GM23338 (cell line): ENCODE measurements around the gene XXYLT1. TPM values are rescaled to one million over a fixed set of nuclear protein-coding genes. Genes with fewer than 3 reads are reported as not detected.

Source experiments
- ATAC-seq: fragments of 200-7000 bp; cut with Tn5 transposase; 3 replicates; pipeline ENCODE4 v1.9.1; 2020
- DNase-seq: peaks from one replicate; pipeline ENCODE4 v3.0.0-alpha.2; 2015; ENCODE audit warnings: low spot score
- H2AFZ ChIP-seq: fragments of 200-600 bp; sonication (generic); 2 replicates; pipeline ENCODE4 v1.8.0; 2016; ENCODE audit warnings: antibody characterized with exemption, mild to moderate bottlenecking, moderate library complexity
- H3F3A ChIP-seq: fragments of 200-600 bp; sonication (generic); replicated peaks from 2 replicates; pipeline ENCODE4 v1.8.0; 2017; ENCODE audit warnings: antibody characterized with exemption, mixed run types, low read depth
- H3K27ac ChIP-seq: fragments of 200-600 bp; sonication (generic); 2 replicates; pipeline ENCODE4 v1.6.1; 2016; ENCODE audit warnings: low read depth
- H3K27me3 ChIP-seq: fragments of 200-600 bp; sonication (generic); 2 replicates; pipeline ENCODE4 v1.8.0; 2016; ENCODE audit warnings: mild to moderate bottlenecking, mixed run types, moderate library complexity; ENCODE audit not compliant: insufficient read depth
- H3K36me3 ChIP-seq: fragments of 200-600 bp; sonication (generic); 2 replicates; pipeline ENCODE4 v1.8.0; 2016; ENCODE audit warnings: mild to moderate bottlenecking; ENCODE audit not compliant: insufficient read depth
- H3K4me1 ChIP-seq: fragments of 200-600 bp; sonication (generic); 2 replicates; pipeline ENCODE4 v1.8.0; 2016; ENCODE audit warnings: mild to moderate bottlenecking, moderate library complexity; ENCODE audit not compliant: insufficient read depth
- H3K4me2 ChIP-seq: fragments of 200-600 bp; sonication (generic); 2 replicates; pipeline ENCODE4 v1.7.1; 2017; ENCODE audit warnings: mixed run types
- H3K4me3 ChIP-seq: fragments of 200-600 bp; sonication (generic); 2 replicates; pipeline ENCODE4 v1.6.1; 2016; ENCODE audit warnings: mixed run types
- H3K79me2 ChIP-seq: fragments of 200-600 bp; sonication (generic); replicated peaks from 2 replicates; pipeline ENCODE4 v1.8.0; 2017; ENCODE audit warnings: mild to moderate bottlenecking; ENCODE audit not compliant: insufficient read depth
- H3K9me2 ChIP-seq: fragments of 200-600 bp; sonication (generic); 2 replicates; pipeline ENCODE4 v1.8.0; 2017; ENCODE audit not compliant: insufficient read depth
- H4K20me1 ChIP-seq: fragments of 200-600 bp; sonication (generic); replicated peaks from 2 replicates; pipeline ENCODE4 v1.8.0; 2017; ENCODE audit warnings: mild to moderate bottlenecking; ENCODE audit not compliant: insufficient read depth
- H3K27ac Mint-ChIP-seq: 2 replicates; pipeline ENCODE4 v1.8.0; 2020; ENCODE audit warnings: inconsistent platforms, mild to moderate bottlenecking, moderate library complexity, mixed read lengths
- H3K27me3 Mint-ChIP-seq: 3 replicates; pipeline ENCODE4 v1.8.0; 2022; ENCODE audit warnings: low read depth, mild to moderate bottlenecking, moderate library complexity, mixed read lengths, inconsistent platforms; ENCODE audit not compliant: insufficient read depth, poor library complexity
- H3K36me3 Mint-ChIP-seq: 3 replicates; pipeline ENCODE4 v1.8.0; 2021; ENCODE audit warnings: low read depth, mild to moderate bottlenecking, inconsistent platforms, moderate library complexity, mixed read lengths
- H3K4me1 Mint-ChIP-seq: 3 replicates; pipeline ENCODE4 v1.8.0; 2020; ENCODE audit warnings: mild to moderate bottlenecking, inconsistent platforms, mixed read lengths
- H3K4me3 Mint-ChIP-seq: 3 replicates; pipeline ENCODE4 v1.8.0; 2021; ENCODE audit warnings: moderate library complexity, mild to moderate bottlenecking, inconsistent platforms, mixed read lengths
- H3K9me3 Mint-ChIP-seq: 3 replicates; pipeline ENCODE4 v1.8.0; 2020; ENCODE audit warnings: moderate library complexity, mild to moderate bottlenecking, inconsistent platforms, mixed read lengths
- CREB1 ChIP-seq: fragments of 250-450 bp; sonication (Bioruptor Pico); IDR thresholded peaks from 2 replicates; pipeline ENCODE4 v1.5.0; 2020; ENCODE audit warnings: low read depth, mild to moderate bottlenecking, moderate library complexity
- CTCF ChIP-seq, 2 experiments: fragments of 200-600 bp in 1 of 2; sonication (generic) in 1 of 2; conservative IDR thresholded peaks; 2 replicates each; pipeline versions ENCODE4 v1.5.1 to v1.6.1; 2016 to 2017; ENCODE audit warnings: antibody characterized with exemption in 2 of 2, low read depth in 2 of 2, mild to moderate bottlenecking in 2 of 2, moderate library complexity in 1 of 2
- EZH2 ChIP-seq: fragments of 200-600 bp; sonication (generic); IDR thresholded peaks from one replicate; pipeline ENCODE4 v1.8.0; 2017; ENCODE audit warnings: antibody characterized with exemption, mild to moderate bottlenecking, low read depth; ENCODE audit not compliant: unreplicated experiment
- EZH2phosphoT487 ChIP-seq: fragments of 200-600 bp; sonication (generic); IDR thresholded peaks from one replicate; pipeline ENCODE4 v1.8.1; 2018; ENCODE audit warnings: antibody characterized with exemption; ENCODE audit not compliant: unreplicated experiment
- JUNB ChIP-seq: IDR thresholded peaks from one replicate; pipeline ENCODE4 v1.6.1; 2016; ENCODE audit warnings: antibody characterized with exemption; ENCODE audit not compliant: unreplicated experiment
- NANOG ChIP-seq: IDR thresholded peaks from 2 replicates; pipeline ENCODE4 v1.6.1; 2016; ENCODE audit warnings: antibody characterized with exemption, borderline replicate concordance
- POLR2AphosphoS5 ChIP-seq: IDR thresholded peaks from 2 replicates; pipeline ENCODE4 v1.6.1; 2016; ENCODE audit warnings: antibody characterized with exemption, low read depth
- STAT1 ChIP-seq: IDR thresholded peaks from one replicate; pipeline ENCODE4 v1.6.1; 2016; ENCODE audit warnings: antibody characterized with exemption; ENCODE audit not compliant: unreplicated experiment
- ZNF114 ChIP-seq: fragments of 250-450 bp; sonication (Bioruptor Pico); IDR thresholded peaks from 2 replicates; pipeline ENCODE4 v1.5.0; 2020; ENCODE audit warnings: mild to moderate bottlenecking, moderate library complexity
- ZNF331 ChIP-seq: fragments of 250-450 bp; sonication (Bioruptor Pico); IDR thresholded peaks from 2 replicates; pipeline ENCODE4 v1.5.0; 2020; ENCODE audit warnings: low read depth, mild to moderate bottlenecking, moderate library complexity
- ZNF462 ChIP-seq: fragments of 250-450 bp; sonication (Bioruptor Pico); IDR thresholded peaks from 2 replicates; pipeline ENCODE4 v1.5.0; 2020; ENCODE audit warnings: mild to moderate bottlenecking, moderate library complexity
- polyA plus RNA-seq: library from polyadenylated mRNA; unstranded; fragments of >200 nt; fragmentation: Nextera tagmentation; extraction: Ambion mirVana; gene quantifications from 2 replicates; pipeline ENCODE4 v1.2.1, GENCODE V29; 2016
- total RNA-seq: library from RNA; depleted of rRNA; stranded (reverse); fragments of >200 nt; shearing (Covaris generic); gene quantifications from 2 replicates; pipeline ENCODE4 v1.2.3, GENCODE V29; 2014
- TF ChIP-seq, protein P1 (sequence below): IDR thresholded peaks from one replicate; pipeline ENCODE4 v1.6.1; 2018; ENCODE audit warnings: antibody characterized with exemption; ENCODE audit not compliant: unreplicated experiment

Gene XXYLT1
- total and polyA plus RNA-seq, 2 experiments from 2014 or later = 13.5 to 34.8 TPM

- TF ChIP-seq ZNF462 (CRISPR knock-in tag) (no peak), NANOG (no peak), JUNB (no peak), EZH2phosphoT487 (no peak), STAT1 (no peak), POLR2AphosphoS5 (no peak), EZH2 (no peak), ZNF331 (CRISPR knock-in tag) (no peak), ZNF114 (no peak)
Observed at GRCh38 chr3:195168009-195168762, 102.8 kb downstream of the XXYLT1 start (continued).

DNA sequence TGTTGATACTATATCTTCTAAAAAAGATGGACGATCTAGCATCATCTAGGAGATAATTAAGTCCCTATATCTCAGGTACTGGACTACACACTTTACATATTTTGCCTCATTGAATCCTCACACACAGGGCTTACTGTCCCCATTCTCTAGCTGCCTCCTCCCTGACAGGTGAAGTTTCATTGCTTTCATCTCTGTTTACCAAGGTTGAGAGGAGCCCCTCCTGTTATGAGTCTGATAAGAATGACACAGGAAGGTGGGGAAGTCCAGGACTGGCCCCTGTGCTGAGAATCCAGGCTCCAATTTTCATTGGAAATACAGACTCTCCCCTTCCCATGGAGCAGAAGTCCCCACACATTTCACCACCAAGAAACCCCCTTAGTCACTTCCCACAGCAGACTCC, 105.2 kb downstream of the XXYLT1 start:
- DNase-seq = no peak
- H3K27ac Mint-ChIP-seq = peak overlapping the region; percentile 38; the same call in 1 of the 2 replicates
- TF ChIP-seq POLR2AphosphoS5 (no peak), ZNF114 (no peak), CREB1 (no peak), EZH2 (no peak), STAT1 (no peak), EZH2phosphoT487 (no peak), CTCF (conservative IDR thresholded peaks at IDR 0.05; ENCODE audit: low read depth in 2 of 2) (no peak)
- TF ChIP-seq, protein P1, sequence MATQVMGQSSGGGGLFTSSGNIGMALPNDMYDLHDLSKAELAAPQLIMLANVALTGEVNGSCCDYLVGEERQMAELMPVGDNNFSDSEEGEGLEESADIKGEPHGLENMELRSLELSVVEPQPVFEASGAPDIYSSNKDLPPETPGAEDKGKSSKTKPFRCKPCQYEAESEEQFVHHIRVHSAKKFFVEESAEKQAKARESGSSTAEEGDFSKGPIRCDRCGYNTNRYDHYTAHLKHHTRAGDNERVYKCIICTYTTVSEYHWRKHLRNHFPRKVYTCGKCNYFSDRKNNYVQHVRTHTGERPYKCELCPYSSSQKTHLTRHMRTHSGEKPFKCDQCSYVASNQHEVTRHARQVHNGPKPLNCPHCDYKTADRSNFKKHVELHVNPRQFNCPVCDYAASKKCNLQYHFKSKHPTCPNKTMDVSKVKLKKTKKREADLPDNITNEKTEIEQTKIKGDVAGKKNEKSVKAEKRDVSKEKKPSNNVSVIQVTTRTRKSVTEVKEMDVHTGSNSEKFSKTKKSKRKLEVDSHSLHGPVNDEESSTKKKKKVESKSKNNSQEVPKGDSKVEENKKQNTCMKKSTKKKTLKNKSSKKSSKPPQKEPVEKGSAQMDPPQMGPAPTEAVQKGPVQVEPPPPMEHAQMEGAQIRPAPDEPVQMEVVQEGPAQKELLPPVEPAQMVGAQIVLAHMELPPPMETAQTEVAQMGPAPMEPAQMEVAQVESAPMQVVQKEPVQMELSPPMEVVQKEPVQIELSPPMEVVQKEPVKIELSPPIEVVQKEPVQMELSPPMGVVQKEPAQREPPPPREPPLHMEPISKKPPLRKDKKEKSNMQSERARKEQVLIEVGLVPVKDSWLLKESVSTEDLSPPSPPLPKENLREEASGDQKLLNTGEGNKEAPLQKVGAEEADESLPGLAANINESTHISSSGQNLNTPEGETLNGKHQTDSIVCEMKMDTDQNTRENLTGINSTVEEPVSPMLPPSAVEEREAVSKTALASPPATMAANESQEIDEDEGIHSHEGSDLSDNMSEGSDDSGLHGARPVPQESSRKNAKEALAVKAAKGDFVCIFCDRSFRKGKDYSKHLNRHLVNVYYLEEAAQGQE = no peak

More for the DNA sequence above, 105.2 kb downstream of the XXYLT1 start:
- Mint-ChIP-seq H3K4me3 (no peak overlapping the region), H3K27me3 (peaks cover 6% of the 10 kb centered on the region), H3K4me1 (0 out of 3 replicates have a peak, but pooled peaks cover 2% of the 10 kb centered on the region), H3K9me3 (no peaks in the 10 kb centered on the region), H3K36me3 (no peaks in the 10 kb centered on the region; the same call in 2 of the 3 replicates)
- Histone ChIP-seq H3K4me2 (no peak overlapping the region), H2AFZ (no peak overlapping the region), H4K20me1 (no peaks in the 10 kb centered on the region), H3K79me2 (peaks cover 9% of the 10 kb centered on the region), H3K27me3 (no peaks in the 10 kb centered on the region), H3K27ac (no peak overlapping the region), H3K9me2 (no peaks in the 10 kb centered on the region), H3K36me3 (no peaks in the 10 kb centered on the region), H3F3A (no peaks in the 10 kb centered on the region), H3K4me1 (no peaks in the 10 kb centered on the region), H3K4me3 (no peak overlapping the region)
- ATAC-seq = no peak
